Measurements from ENCODE around the gene FBXO38.

The FBXO38 gene

GRCh38 chr5:148382961-148383360, 797 bp upstream of the FBXO38 start:
- peak overlapping the region; percentile 91 for H3K4me3 ChIP-seq (ENCODE audit: low read depth, low read length)
- TF ChIP-seq CTCF (IDR thresholded peaks at IDR 0.05; ENCODE audit: insufficient read depth, low read depth, low read length, missing control alignments) = no peak
- DNase-seq (ENCODE audit: low read depth) = no peak

DNA sequence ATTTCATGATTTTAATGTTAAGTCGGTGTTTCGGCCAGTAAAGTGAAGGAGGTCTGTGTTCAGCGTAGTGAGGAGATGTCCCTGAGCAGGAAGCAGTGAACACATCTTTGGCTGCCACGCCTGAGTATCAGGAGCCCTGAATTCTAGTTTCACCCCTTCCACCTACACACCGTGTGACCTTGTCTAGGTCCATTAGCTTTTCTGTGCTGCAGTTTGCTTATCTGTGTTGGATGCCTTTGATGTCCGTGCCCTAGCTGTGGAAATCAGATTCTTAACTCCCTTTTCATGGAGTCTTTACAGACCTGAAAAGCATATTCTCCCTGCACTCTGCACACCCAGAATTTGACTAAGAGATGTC, 601 bp downstream of the FBXO38 start:
- no peak for TF ChIP-seq CTCF (IDR thresholded peaks at IDR 0.05; ENCODE audit: insufficient read depth, low read depth, low read length, missing control alignments)
- peak; percentile 46 for DNase-seq (ENCODE audit: low read depth)
- H3K4me3 ChIP-seq (ENCODE audit: low read depth, low read length) = peak overlapping the region; percentile 91

- DNase-seq (ENCODE audit: low read depth) = no peak
Measured at GRCh38 chr5:148385094-148385493, 1.3 kb downstream of the FBXO38 start.

DNA sequence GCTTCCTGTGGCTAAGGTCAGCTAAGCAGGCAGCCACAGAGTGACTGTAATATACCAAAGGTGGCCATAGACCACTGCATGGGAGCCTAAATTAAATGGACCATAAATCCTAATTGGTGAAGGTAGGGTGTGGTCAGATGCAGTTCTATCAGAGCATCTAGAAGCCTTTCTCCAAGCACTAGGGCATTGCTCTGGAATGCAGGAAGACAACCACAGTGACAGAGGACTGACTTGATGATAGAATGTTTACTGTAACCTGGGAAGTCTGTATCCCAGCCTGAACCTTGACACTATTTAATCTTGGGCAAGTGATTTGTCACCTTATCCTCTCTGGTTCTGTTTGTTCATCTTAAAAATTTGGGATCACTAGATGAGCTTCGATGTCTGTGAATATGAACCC, 2.3 kb downstream of the FBXO38 start:
- no peak for DNase-seq (ENCODE audit: low read depth)
- H3K4me3 ChIP-seq (ENCODE audit: low read depth, low read length) = no peak overlapping the region
- no peak for TF ChIP-seq CTCF (IDR thresholded peaks at IDR 0.05; ENCODE audit: insufficient read depth, low read depth, low read length, missing control alignments)

More at GRCh38 chr5:148385094-148385493, 1.3 kb downstream of the FBXO38 start:
- TF ChIP-seq CTCF (IDR thresholded peaks at IDR 0.05; ENCODE audit: insufficient read depth, low read depth, low read length, missing control alignments) = no peak
- peak overlapping the region; percentile 91 for H3K4me3 ChIP-seq (ENCODE audit: low read depth, low read length)

- DNase-seq (ENCODE audit: low read depth) = no peak
- TF ChIP-seq CTCF (IDR thresholded peaks at IDR 0.05; ENCODE audit: insufficient read depth, low read depth, low read length, missing control alignments) = no peak
- H3K4me3 ChIP-seq (ENCODE audit: low read depth, low read length) = no peak overlapping the region
Measured at GRCh38 chr5:148387325-148387724, 3.6 kb downstream of the FBXO38 start.

DNA sequence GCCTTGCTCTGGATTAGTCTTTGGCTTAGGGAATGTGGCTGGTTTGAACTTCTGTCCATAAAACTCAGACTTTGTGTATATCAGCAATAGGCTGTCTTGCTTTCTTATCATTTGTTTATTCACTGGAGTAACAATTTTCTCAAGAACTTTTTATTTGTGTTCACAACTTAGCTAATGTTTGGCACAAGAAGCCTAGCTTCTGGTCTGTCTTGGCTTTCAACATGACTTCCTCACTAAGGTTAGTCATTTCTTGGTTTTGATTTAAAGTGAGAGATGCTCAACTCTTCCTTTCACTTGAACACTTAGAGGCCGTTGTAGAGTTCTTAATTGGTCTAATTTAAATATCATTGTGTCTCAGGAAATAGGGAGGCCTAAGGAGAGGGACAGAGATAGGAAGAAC, 4.9 kb downstream of the FBXO38 start:
- peak; percentile 24 for DNase-seq (ENCODE audit: low read depth)
- H3K4me3 ChIP-seq (ENCODE audit: low read depth, low read length) = no peak overlapping the region
- TF ChIP-seq CTCF (IDR thresholded peaks at IDR 0.05; ENCODE audit: insufficient read depth, low read depth, low read length, missing control alignments) = no peak

GRCh38 chr5:148390914-148391313, 7.2 kb downstream of the FBXO38 start:
- TF ChIP-seq CTCF (IDR thresholded peaks at IDR 0.05; ENCODE audit: insufficient read depth, low read depth, low read length, missing control alignments) = no peak
- no peak overlapping the region for H3K4me3 ChIP-seq (ENCODE audit: low read depth, low read length)
- DNase-seq (ENCODE audit: low read depth) = no peak
